Endodermal cell (in vitro differentiated cells): Measurements from ENCODE around the gene SEC14L1. TPM values are rescaled to one million over a fixed set of nuclear protein-coding genes. Genes with fewer than 3 reads are reported as not detected.

Source experiments
- DNase-seq: peaks from one replicate; pipeline ENCODE4 v3.0.0-alpha.2; 2017
- H3K27ac ChIP-seq: 2 replicates; pipeline ENCODE4 v1.5.1; 2013; ENCODE audit warnings: mild to moderate bottlenecking, low read depth, low read length, moderate library complexity
- H3K27me3 ChIP-seq: 2 replicates; pipeline ENCODE4 v1.6.1; 2013; ENCODE audit warnings: mild to moderate bottlenecking, low read length, moderate library complexity; ENCODE audit not compliant: insufficient read depth, control insufficient read depth, poor library complexity, severe bottlenecking
- H3K36me3 ChIP-seq: 2 replicates; pipeline ENCODE4 v1.7.0; 2013; ENCODE audit warnings: mild to moderate bottlenecking, low read length, moderate library complexity; ENCODE audit not compliant: control insufficient read depth, insufficient read depth
- H3K4me1 ChIP-seq: one replicate; pipeline ENCODE4 v1.7.0; 2013; ENCODE audit warnings: low read length; ENCODE audit not compliant: control insufficient read depth, insufficient read depth
- H3K4me3 ChIP-seq: 2 replicates; pipeline ENCODE4 v1.5.1; 2013; ENCODE audit warnings: mild to moderate bottlenecking, low read length, moderate library complexity
- H3K9ac ChIP-seq: 2 replicates; pipeline ENCODE4 v1.6.1; 2013; ENCODE audit warnings: mild to moderate bottlenecking, low read length, moderate library complexity; ENCODE audit not compliant: poor library complexity, severe bottlenecking; ENCODE audit errors: extremely low read depth
- H3K9me3 ChIP-seq: 2 replicates; pipeline ENCODE4 v1.6.1; 2013; ENCODE audit warnings: mild to moderate bottlenecking, low read length, moderate library complexity; ENCODE audit not compliant: control insufficient read depth
- H3K27ac Mint-ChIP-seq: 2 replicates; pipeline ENCODE4 v1.8.0; 2020; ENCODE audit warnings: mixed read lengths
- H3K27me3 Mint-ChIP-seq: 2 replicates; pipeline ENCODE4 v1.8.0; 2021; ENCODE audit warnings: mild to moderate bottlenecking, mixed read lengths; ENCODE audit not compliant: insufficient read depth
- H3K36me3 Mint-ChIP-seq: 2 replicates; pipeline ENCODE4 v1.8.0; 2020; ENCODE audit warnings: low read depth, mixed read lengths
- H3K4me1 Mint-ChIP-seq: 2 replicates; pipeline ENCODE4 v1.8.0; 2020; ENCODE audit warnings: mixed read lengths
- H3K4me3 Mint-ChIP-seq: 2 replicates; pipeline ENCODE4 v1.8.0; 2020; ENCODE audit warnings: mild to moderate bottlenecking, moderate library complexity, mixed read lengths
- H3K9me3 Mint-ChIP-seq: 2 replicates; pipeline ENCODE4 v1.8.0; 2020; ENCODE audit warnings: mild to moderate bottlenecking, mixed read lengths
- WGBS, 2 experiments: methylation state at CpG; one replicate each; pipeline versions ENCODE4 v1.1.5 to v1.1.7; 2013; ENCODE audit warnings: missing lambda C conversion rate in 2 of 2, mixed read lengths in 1 of 2; ENCODE audit not compliant: insufficient coverage in 1 of 2, insufficient read length in 1 of 2; 5-methylcytosine and 5-hydroxymethylcytosine counted together
- total RNA-seq, 2 donors: library from RNA; stranded (reverse); fragmentation: NEBNext Ultra II Directional in 1 of 2; extraction: Animal tissue kit (Norgen Biotek cat#: 25700) in 1 of 2; gene quantifications; 2 replicates in 1 of 2; 3 replicates in 1 of 2; pipeline ENCODE4 v1.2.1, GENCODE V29; 2021
- TF ChIP-seq, protein P1 (sequence below): fragments of 200-600 bp; sonication (generic); conservative IDR thresholded peaks from 2 replicates; pipeline ENCODE4 v1.5.0; 2021; ENCODE audit warnings: antibody characterized with exemption, mild to moderate bottlenecking

Gene SEC14L1
- total RNA-seq, 2 donors from 2014 or later: 77.0 to 87.4 TPM

GRCh38 chr17:77218902-77219301 is 78.1 kb downstream of the SEC14L1 start:
- H3K4me3 Mint-ChIP-seq: no peak overlapping the region
- H3K4me3 ChIP-seq: no peak overlapping the region
- no peaks in the 10 kb centered on the region for H3K27me3 ChIP-seq
- peaks cover 37% of the 10 kb centered on the region for H3K36me3 Mint-ChIP-seq
- TF ChIP-seq, protein P1, sequence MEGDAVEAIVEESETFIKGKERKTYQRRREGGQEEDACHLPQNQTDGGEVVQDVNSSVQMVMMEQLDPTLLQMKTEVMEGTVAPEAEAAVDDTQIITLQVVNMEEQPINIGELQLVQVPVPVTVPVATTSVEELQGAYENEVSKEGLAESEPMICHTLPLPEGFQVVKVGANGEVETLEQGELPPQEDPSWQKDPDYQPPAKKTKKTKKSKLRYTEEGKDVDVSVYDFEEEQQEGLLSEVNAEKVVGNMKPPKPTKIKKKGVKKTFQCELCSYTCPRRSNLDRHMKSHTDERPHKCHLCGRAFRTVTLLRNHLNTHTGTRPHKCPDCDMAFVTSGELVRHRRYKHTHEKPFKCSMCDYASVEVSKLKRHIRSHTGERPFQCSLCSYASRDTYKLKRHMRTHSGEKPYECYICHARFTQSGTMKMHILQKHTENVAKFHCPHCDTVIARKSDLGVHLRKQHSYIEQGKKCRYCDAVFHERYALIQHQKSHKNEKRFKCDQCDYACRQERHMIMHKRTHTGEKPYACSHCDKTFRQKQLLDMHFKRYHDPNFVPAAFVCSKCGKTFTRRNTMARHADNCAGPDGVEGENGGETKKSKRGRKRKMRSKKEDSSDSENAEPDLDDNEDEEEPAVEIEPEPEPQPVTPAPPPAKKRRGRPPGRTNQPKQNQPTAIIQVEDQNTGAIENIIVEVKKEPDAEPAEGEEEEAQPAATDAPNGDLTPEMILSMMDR: no peak
- H3K27ac Mint-ChIP-seq: no peak overlapping the region
- no peak overlapping the region for H3K27ac ChIP-seq
- H3K9me3 ChIP-seq: no peaks in the 10 kb centered on the region
- H3K4me1 ChIP-seq: no peaks in the 10 kb centered on the region
- H3K27me3 Mint-ChIP-seq: no peaks in the 10 kb centered on the region
- peaks cover 2% of the 10 kb centered on the region for H3K4me1 Mint-ChIP-seq
- no peak for DNase-seq
- H3K36me3 ChIP-seq: peaks cover 18% of the 10 kb centered on the region
- 93 to 96% methylated on average over 9 to 10 of the region's 10 CpGs for WGBS, 2 experiments
- no peaks in the 10 kb centered on the region for H3K9me3 Mint-ChIP-seq
- no peak overlapping the region for H3K9ac ChIP-seq

GRCh38 chr17:77222356-77222755 is 81.6 kb downstream of the SEC14L1 start:
- Histone ChIP-seq H3K4me1 (no peaks in the 10 kb centered on the region), H3K27me3 (no peaks in the 10 kb centered on the region), H3K9me3 (no peaks in the 10 kb centered on the region), H3K9ac (no peak overlapping the region), H3K4me3 (no peak overlapping the region), H3K36me3 (peaks cover 11% of the 10 kb centered on the region), H3K27ac (no peak overlapping the region)
- no peak overlapping the region for H3K4me3 Mint-ChIP-seq
- H3K9me3 Mint-ChIP-seq: peaks cover 5% of the 10 kb centered on the region
- no peak for DNase-seq
- 89 to 94% methylated on average over 7 of the region's 7 CpGs for WGBS, 2 experiments
- TF ChIP-seq, protein P1: no peak
- no peaks in the 10 kb centered on the region for H3K4me1 Mint-ChIP-seq
- no peak overlapping the region for H3K27ac Mint-ChIP-seq
- H3K27me3 Mint-ChIP-seq: no peaks in the 10 kb centered on the region
- peaks cover 17% of the 10 kb centered on the region for H3K36me3 Mint-ChIP-seq

DNA sequence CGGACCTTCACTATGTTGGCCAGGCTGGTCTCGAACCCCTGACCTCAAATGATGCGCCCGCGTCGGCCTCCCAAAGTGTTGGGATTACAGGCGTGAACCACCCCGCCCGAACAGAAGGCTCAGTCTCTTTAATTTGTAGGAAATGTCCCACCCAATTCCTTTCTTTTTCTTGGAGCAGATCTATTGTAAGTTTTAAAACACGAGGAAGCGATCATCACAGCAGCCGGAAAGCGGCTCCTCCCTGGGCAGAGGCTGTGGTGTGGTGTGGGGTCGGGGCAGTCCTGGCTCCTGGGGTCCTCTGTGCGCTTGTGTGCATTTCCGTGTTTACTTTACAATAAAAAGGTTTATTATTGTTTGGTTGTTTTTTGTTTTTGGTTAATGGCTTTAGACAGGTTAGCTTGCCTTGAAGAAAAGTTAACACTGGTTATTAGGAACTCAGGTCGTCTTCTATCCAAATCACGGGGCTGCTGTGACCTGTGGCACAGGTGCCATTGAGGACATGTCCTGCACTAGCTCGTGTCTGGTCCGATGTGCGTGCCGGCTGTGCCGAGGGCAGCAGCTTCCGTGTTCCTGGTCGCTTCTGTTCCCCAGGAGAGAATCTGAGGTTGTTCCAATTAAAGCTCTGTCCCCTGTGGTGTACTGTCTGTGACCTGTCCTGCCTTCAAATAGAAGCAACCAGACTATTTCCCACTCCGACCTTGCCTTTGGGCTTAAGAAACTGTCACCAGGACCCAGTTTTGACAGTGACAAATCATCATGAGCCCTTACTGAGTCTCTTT is 83.1 kb downstream of the SEC14L1 start:
- TF ChIP-seq, protein P1: no peak

More for the DNA sequence above, 83.1 kb downstream of the SEC14L1 start:
- Mint-ChIP-seq H3K4me1 (peaks cover 8% of the 10 kb centered on the region), H3K4me3 (no peak overlapping the region), H3K9me3 (peaks cover 5% of the 10 kb centered on the region), H3K27me3 (no peaks in the 10 kb centered on the region), H3K27ac (no peak overlapping the region), H3K36me3 (peaks cover 6% of the 10 kb centered on the region)
- 92 to 94% methylated on average over 19 to 26 of the region's 26 CpGs for WGBS, 2 experiments
- no peak overlapping the region for H3K27ac ChIP-seq
- peaks cover 5% of the 10 kb centered on the region for H3K36me3 ChIP-seq
- no peak overlapping the region for H3K9ac ChIP-seq
- H3K27me3 ChIP-seq: no peaks in the 10 kb centered on the region
- no peaks in the 10 kb centered on the region for H3K9me3 ChIP-seq
- DNase-seq: no peak
- H3K4me3 ChIP-seq: no peak overlapping the region
- no peaks in the 10 kb centered on the region for H3K4me1 ChIP-seq
